IMR-90 (cell line): ENCODE measurements around the gene THRB. TPM values are rescaled to one million over a fixed set of nuclear protein-coding genes. Genes with fewer than 3 reads are reported as not detected.

Experiments
- ATAC-seq: fragments of 200-7000 bp; cut with Tn5 transposase; 2 replicates; pipeline ENCODE4 v1.9.1; 2020; ENCODE audit warnings: low read depth, mild to moderate bottlenecking, moderate library complexity
- BruUV-seq: library from RNA; stranded (reverse); fragments of 400-500 nt; replicated peaks from 2 replicates; lab custom pipeline; 2021; lab: Mats Ljungman, UMichigan
- CTCF ChIA-PET: fragments of 300-600 bp; formaldehyde crosslinking; extraction: SDS; loops from one replicate; lab custom pipeline; 2021; ENCODE audit warnings: antibody characterized with exemption; lab: Yijun Ruan, JAX
- POLR2A ChIA-PET: fragments of 300-600 bp; sonication (Branson Sonifier 250); formaldehyde crosslinking; loops from one replicate; lab custom pipeline; 2022; ENCODE audit warnings: antibody characterized with exemption; ENCODE audit not compliant: unreplicated experiment; lab: Charles Lee
- DNase-seq: peaks from one replicate; pipeline ENCODE4 v3.0.0; 2013
- H2AFZ ChIP-seq: replicated peaks from 2 replicates; pipeline ENCODE3; 2013; ENCODE audit warnings: low read length, mild to moderate bottlenecking; ENCODE audit not compliant: poor library complexity
- H2AK5ac ChIP-seq: 2 replicates; pipeline ENCODE4 v1.6.1; 2013; ENCODE audit warnings: low read depth, low read length, inconsistent platforms
- H2AK9ac ChIP-seq: replicated peaks from 2 replicates; pipeline ENCODE3; 2013; ENCODE audit warnings: mild to moderate bottlenecking, low read depth, low read length, moderate library complexity; ENCODE audit not compliant: poor library complexity
- H2BK120ac ChIP-seq: 2 replicates; pipeline ENCODE4 v1.6.1; 2013; ENCODE audit warnings: low read depth, low read length, inconsistent platforms
- H2BK15ac ChIP-seq: 3 replicates; pipeline ENCODE4 v1.6.1; 2013; ENCODE audit warnings: low read depth, low read length, inconsistent platforms
- H2BK20ac ChIP-seq: 2 replicates; pipeline ENCODE4 v1.6.1; 2013; ENCODE audit warnings: low read depth, mild to moderate bottlenecking, inconsistent platforms, low read length, moderate library complexity
- H2BK5ac ChIP-seq: 2 replicates; pipeline ENCODE4 v1.6.1; 2013; ENCODE audit warnings: mild to moderate bottlenecking, low read depth, low read length, inconsistent platforms; ENCODE audit not compliant: poor library complexity, severe bottlenecking
- H3K14ac ChIP-seq: replicated peaks from 2 replicates; pipeline ENCODE4 v1.6.1; 2013; ENCODE audit warnings: low read depth, low read length, inconsistent platforms
- H3K18ac ChIP-seq: 2 replicates; pipeline ENCODE4 v1.6.1; 2013; ENCODE audit warnings: low read depth, low read length, control low read depth
- H3K23ac ChIP-seq: 2 replicates; pipeline ENCODE4 v1.6.1; 2013; ENCODE audit warnings: low read depth, low read length, inconsistent platforms
- H3K27ac ChIP-seq: 2 replicates; pipeline ENCODE4 v1.5.1; 2013; ENCODE audit warnings: mild to moderate bottlenecking, control low read depth, low read length; ENCODE audit not compliant: insufficient read depth
- H3K27me3 ChIP-seq: 2 replicates; pipeline ENCODE4 v1.6.1; 2013; ENCODE audit warnings: low read length; ENCODE audit not compliant: control insufficient read depth, insufficient read depth
- H3K36me3 ChIP-seq: 2 replicates; pipeline ENCODE4 v1.6.1; 2013; ENCODE audit warnings: low read length, mixed read lengths; ENCODE audit not compliant: control insufficient read depth, insufficient read depth
- H3K4ac ChIP-seq: 2 replicates; pipeline ENCODE4 v1.6.1; 2013; ENCODE audit warnings: low read depth, low read length, inconsistent platforms
- H3K4me1 ChIP-seq: 2 replicates; pipeline ENCODE4 v1.6.1; 2013; ENCODE audit warnings: low read length, mixed read lengths; ENCODE audit not compliant: control insufficient read depth, insufficient read depth
- H3K4me2 ChIP-seq: 2 replicates; pipeline ENCODE4 v1.6.1; 2013; ENCODE audit warnings: low read depth, mild to moderate bottlenecking, control low read depth, low read length, moderate library complexity
- H3K4me3 ChIP-seq: 2 replicates; pipeline ENCODE4 v1.5.1; 2013; ENCODE audit warnings: low read depth, mild to moderate bottlenecking, control low read depth, low read length, moderate library complexity; ENCODE audit not compliant: insufficient read depth
- H3K56ac ChIP-seq: 2 replicates; pipeline ENCODE4 v1.6.1; 2013; ENCODE audit warnings: low read length, inconsistent platforms; ENCODE audit not compliant: insufficient read depth; ENCODE audit errors: extremely low read depth
- H3K79me1 ChIP-seq, 2 experiments: 2 replicates each; pipeline ENCODE4 v1.6.1; 2013; ENCODE audit warnings: low read length in 2 of 2, inconsistent platforms in 1 of 2, low read depth in 1 of 2
- H3K9ac ChIP-seq: 2 replicates; pipeline ENCODE4 v1.6.1; 2013; ENCODE audit warnings: low read depth, low read length, control low read depth
- H3K9me1 ChIP-seq: 2 replicates; pipeline ENCODE4 v1.6.1; 2013; ENCODE audit warnings: low read length, inconsistent platforms; ENCODE audit not compliant: insufficient read depth
- H3K9me3 ChIP-seq: 2 replicates; pipeline ENCODE4 v1.6.1; 2013; ENCODE audit warnings: low read length; ENCODE audit not compliant: control insufficient read depth, insufficient read depth
- H4K20me1 ChIP-seq: 2 replicates; pipeline ENCODE4 v1.6.1; 2013; ENCODE audit warnings: low read length, inconsistent platforms; ENCODE audit not compliant: insufficient read depth
- H4K5ac ChIP-seq: 2 replicates; pipeline ENCODE4 v1.6.1; 2013; ENCODE audit warnings: mild to moderate bottlenecking, low read depth, low read length, control low read depth
- H4K8ac ChIP-seq, 2 experiments: 2 replicates each; pipeline ENCODE4 v1.6.1; 2013; ENCODE audit warnings: low read depth in 2 of 2, low read length in 2 of 2, control low read depth in 1 of 2, inconsistent platforms in 1 of 2
- H4K91ac ChIP-seq: 2 replicates; pipeline ENCODE4 v1.6.1; 2013; ENCODE audit warnings: low read depth, low read length, inconsistent platforms; ENCODE audit not compliant: insufficient read depth
- BHLHE40 ChIP-seq: fragments of 150-350 bp; IDR thresholded peaks from 2 replicates; pipeline ENCODE4 v1.6.1; 2016; ENCODE audit warnings: mild to moderate bottlenecking, low read depth, low read length
- CEBPB ChIP-seq: IDR thresholded peaks from 2 replicates; pipeline ENCODE4 v1.6.1; 2012; ENCODE audit warnings: low read depth, low read length, improper control_type of control experiment
- CHD1 ChIP-seq: IDR thresholded peaks from 2 replicates; pipeline ENCODE4 v1.6.1; 2012; ENCODE audit warnings: low read depth, low read length, improper control_type of control experiment
- FOS ChIP-seq: fragments of 150-350 bp; IDR thresholded peaks from 2 replicates; pipeline ENCODE4 v1.6.1; 2016; ENCODE audit warnings: low read depth, low read length
- MAFK ChIP-seq: IDR thresholded peaks from 2 replicates; pipeline ENCODE4 v1.6.1; 2012; ENCODE audit warnings: low read depth, low read length, improper control_type of control experiment
- MAZ ChIP-seq: IDR thresholded peaks from 2 replicates; pipeline ENCODE4 v1.6.1; 2012; ENCODE audit warnings: low read depth, mild to moderate bottlenecking, low read length, improper control_type of control experiment, moderate library complexity, borderline replicate concordance
- MXI1 ChIP-seq: IDR thresholded peaks from 2 replicates; pipeline ENCODE4 v1.6.1; 2012; ENCODE audit warnings: low read depth, mild to moderate bottlenecking, low read length, moderate library complexity, borderline replicate concordance
- NFE2L2 ChIP-seq: fragments of 150-350 bp; IDR thresholded peaks from 2 replicates; pipeline ENCODE4 v1.6.1; 2016; ENCODE audit warnings: low read depth, mild to moderate bottlenecking, low read length
- POLR2A ChIP-seq: IDR thresholded peaks from 2 replicates; pipeline ENCODE4 v1.6.1; 2012; ENCODE audit warnings: mild to moderate bottlenecking, low read depth, low read length
- RAD21 ChIP-seq: IDR thresholded peaks from 2 replicates; pipeline ENCODE4 v1.6.1; 2012; ENCODE audit warnings: low read length, improper control_type of control experiment
- RCOR1 ChIP-seq: IDR thresholded peaks from 2 replicates; pipeline ENCODE4 v1.6.1; 2012; ENCODE audit warnings: mild to moderate bottlenecking, low read length, improper control_type of control experiment; ENCODE audit not compliant: insufficient replicate concordance
- RFX5 ChIP-seq: IDR thresholded peaks from 2 replicates; pipeline ENCODE4 v1.8.0; 2012; ENCODE audit warnings: low read depth, mild to moderate bottlenecking, low read length, moderate library complexity
- SMC3 ChIP-seq: fragments of 150-350 bp; IDR thresholded peaks from 2 replicates; pipeline ENCODE4 v1.6.1; 2016; ENCODE audit warnings: low read depth, mild to moderate bottlenecking, antibody characterized with exemption, low read length, moderate library complexity
- WGBS, 2 experiments: methylation state at CpG; one replicate each; pipeline versions ENCODE4 v1.1.5 to v1.1.7; 2013; ENCODE audit warnings: missing lambda C conversion rate in 2 of 2; ENCODE audit not compliant: insufficient read length in 1 of 2; ENCODE audit errors: extremely low coverage in 2 of 2; 5-methylcytosine and 5-hydroxymethylcytosine counted together
- dilution Hi-C: fragments of 300-500 bp; cut with HindIII; formaldehyde crosslinking; loops from one replicate; pipeline ENCODE4 v1.14.3; 2018; ENCODE audit warnings: low sequenced_read_pairs; ENCODE audit not compliant: unreplicated experiment
- in situ Hi-C: fragments of 300-500 bp; cut with MboI; formaldehyde crosslinking; loops from 3 replicates; pipeline ENCODE4 v1.14.3; 2019; ENCODE audit warnings: low sequenced_read_pairs, inconsistent platforms, mixed read lengths
- intact Hi-C: fragments of 100-400 bp; cut with micrococcal nuclease; formaldehyde crosslinking; loops from 2 replicates; pipeline ENCODE4 v1.10.0; 2022
- polyA plus RNA-seq, 3 experiments: library from polyadenylated mRNA; depleted of rRNA; stranded (reverse); fragments of >200 nt; gene quantifications; 2 replicates each; pipeline ENCODE4 v1.2.3, GENCODE V29; 2012; ENCODE audit warnings: low replicate concordance in 1 of 3
- total RNA-seq: library from RNA; depleted of rRNA; stranded (reverse); fragments of >200 nt; gene quantifications from 2 replicates; pipeline ENCODE4 v1.2.3, GENCODE V29; 2012
- TF ChIP-seq, protein P1 (sequence below): fragments of 150-350 bp; IDR thresholded peaks from 2 replicates; pipeline ENCODE4 v1.6.1; 2017; ENCODE audit warnings: mild to moderate bottlenecking, antibody characterized with exemption, low read length, low read depth
- TF ChIP-seq, protein P2 (sequence below): fragments of 150-350 bp; IDR thresholded peaks from 2 replicates; pipeline ENCODE4 v1.6.1; 2016; ENCODE audit warnings: low read depth, mild to moderate bottlenecking, low read length, moderate library complexity, borderline replicate concordance
- TF ChIP-seq, protein P3 (sequence below): conservative IDR thresholded peaks from 2 replicates; pipeline ENCODE4 v1.5.1; 2012; ENCODE audit warnings: mild to moderate bottlenecking, low read depth, low read length, improper control_type of control experiment

Gene THRB
- total and polyA plus RNA-seq, 2 of the 4 experiments (the other 2 are of a cell fraction): under 0.01 TPM; not detected in 1

DNA sequence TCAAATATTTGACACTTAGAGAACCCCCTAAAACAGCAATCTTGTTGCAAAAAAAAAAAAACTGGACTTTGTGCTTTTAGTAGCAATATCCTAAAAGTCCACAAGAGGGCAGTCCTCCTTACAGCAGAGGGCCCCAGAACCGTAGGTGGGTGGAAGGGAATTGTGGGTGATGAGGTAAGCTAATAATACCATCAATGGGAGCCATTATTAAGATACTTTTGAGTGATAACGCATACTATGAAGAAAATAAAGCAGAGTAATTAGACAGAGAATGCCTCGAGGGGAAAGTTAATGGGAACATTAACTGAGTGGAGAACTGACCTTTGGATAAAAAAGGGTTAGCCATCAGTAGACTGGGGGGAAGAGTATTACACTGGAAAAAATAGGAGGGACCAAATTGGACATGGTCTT is 229.9 kb downstream of the THRB start:
- peaks cover 20% of the 10 kb centered on the region for H3K27me3 ChIP-seq
- BruUV-seq: no TSS peak
- ATAC-seq (peak; percentile 63), DNase-seq (peak; percentile 32)
- no peak overlapping the region for H3K56ac ChIP-seq
- no peak overlapping the region for H3K27ac ChIP-seq
- H3K4me3 ChIP-seq: no peak overlapping the region
- no peak overlapping the region for H3K4ac ChIP-seq
- no peak overlapping the region for H2AK9ac ChIP-seq
- no peaks in the 10 kb centered on the region for H3K79me1 ChIP-seq
- H2BK5ac ChIP-seq: no peak overlapping the region
- dilution Hi-C loops: no loop called here
- no peak overlapping the region for H3K23ac ChIP-seq
- no peaks in the 10 kb centered on the region for H4K20me1 ChIP-seq
- in situ Hi-C loops: loop anchor here (25.0 kb wide), 1 partner anchor 1323 kb away; no protein-coding TSS in a partner anchor
- TF ChIP-seq CEBPB (no peak), POLR2A (no peak), MXI1 (no peak), FOS (no peak), RCOR1 (no peak), BHLHE40 (no peak), SMC3 (peak; percentile 58), RFX5 (no peak), MAFK (no peak), NFE2L2 (no peak), RAD21 (peak; percentile 59), MAZ (no peak), CHD1 (no peak)
- TF ChIP-seq, protein P1, sequence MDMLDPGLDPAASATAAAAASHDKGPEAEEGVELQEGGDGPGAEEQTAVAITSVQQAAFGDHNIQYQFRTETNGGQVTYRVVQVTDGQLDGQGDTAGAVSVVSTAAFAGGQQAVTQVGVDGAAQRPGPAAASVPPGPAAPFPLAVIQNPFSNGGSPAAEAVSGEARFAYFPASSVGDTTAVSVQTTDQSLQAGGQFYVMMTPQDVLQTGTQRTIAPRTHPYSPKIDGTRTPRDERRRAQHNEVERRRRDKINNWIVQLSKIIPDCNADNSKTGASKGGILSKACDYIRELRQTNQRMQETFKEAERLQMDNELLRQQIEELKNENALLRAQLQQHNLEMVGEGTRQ: no peak
- TF ChIP-seq, protein P2, sequence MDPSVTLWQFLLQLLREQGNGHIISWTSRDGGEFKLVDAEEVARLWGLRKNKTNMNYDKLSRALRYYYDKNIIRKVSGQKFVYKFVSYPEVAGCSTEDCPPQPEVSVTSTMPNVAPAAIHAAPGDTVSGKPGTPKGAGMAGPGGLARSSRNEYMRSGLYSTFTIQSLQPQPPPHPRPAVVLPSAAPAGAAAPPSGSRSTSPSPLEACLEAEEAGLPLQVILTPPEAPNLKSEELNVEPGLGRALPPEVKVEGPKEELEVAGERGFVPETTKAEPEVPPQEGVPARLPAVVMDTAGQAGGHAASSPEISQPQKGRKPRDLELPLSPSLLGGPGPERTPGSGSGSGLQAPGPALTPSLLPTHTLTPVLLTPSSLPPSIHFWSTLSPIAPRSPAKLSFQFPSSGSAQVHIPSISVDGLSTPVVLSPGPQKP: no peak
- TF ChIP-seq, protein P3, sequence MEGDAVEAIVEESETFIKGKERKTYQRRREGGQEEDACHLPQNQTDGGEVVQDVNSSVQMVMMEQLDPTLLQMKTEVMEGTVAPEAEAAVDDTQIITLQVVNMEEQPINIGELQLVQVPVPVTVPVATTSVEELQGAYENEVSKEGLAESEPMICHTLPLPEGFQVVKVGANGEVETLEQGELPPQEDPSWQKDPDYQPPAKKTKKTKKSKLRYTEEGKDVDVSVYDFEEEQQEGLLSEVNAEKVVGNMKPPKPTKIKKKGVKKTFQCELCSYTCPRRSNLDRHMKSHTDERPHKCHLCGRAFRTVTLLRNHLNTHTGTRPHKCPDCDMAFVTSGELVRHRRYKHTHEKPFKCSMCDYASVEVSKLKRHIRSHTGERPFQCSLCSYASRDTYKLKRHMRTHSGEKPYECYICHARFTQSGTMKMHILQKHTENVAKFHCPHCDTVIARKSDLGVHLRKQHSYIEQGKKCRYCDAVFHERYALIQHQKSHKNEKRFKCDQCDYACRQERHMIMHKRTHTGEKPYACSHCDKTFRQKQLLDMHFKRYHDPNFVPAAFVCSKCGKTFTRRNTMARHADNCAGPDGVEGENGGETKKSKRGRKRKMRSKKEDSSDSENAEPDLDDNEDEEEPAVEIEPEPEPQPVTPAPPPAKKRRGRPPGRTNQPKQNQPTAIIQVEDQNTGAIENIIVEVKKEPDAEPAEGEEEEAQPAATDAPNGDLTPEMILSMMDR: peak; percentile 65
- no peak overlapping the region for H4K91ac ChIP-seq
- no peak overlapping the region for H3K4me2 ChIP-seq
- intact Hi-C loops: loop anchor here (1.0 to 10.0 kb wide), 3 partner anchors 265 to 1330 kb away; no protein-coding TSS in a partner anchor
- CTCF ChIA-PET: interaction anchor here (0.7 to 1.2 kb wide), 5 partner anchors 22 to 1329 kb away, joined by 3 to 4 read pairs (median 3); no protein-coding TSS in a partner anchor
- H2AFZ ChIP-seq: no peak overlapping the region
- no peak overlapping the region for H3K18ac ChIP-seq
- H3K9me3 ChIP-seq: no peaks in the 10 kb centered on the region
- no peak overlapping the region for H4K8ac ChIP-seq
- H3K9ac ChIP-seq: no peak overlapping the region
- H3K4me1 ChIP-seq: no peaks in the 10 kb centered on the region
- H2BK120ac ChIP-seq: no peak overlapping the region
- 100% methylated on average over 1 of the region's 3 CpGs; no CpG with 5 or more reads in 1 of the 2 experiments for WGBS, 2 experiments
- POLR2A ChIA-PET: no interaction called here
- no peaks in the 10 kb centered on the region for H3K9me1 ChIP-seq
- H2BK20ac ChIP-seq: no peak overlapping the region
- no peak overlapping the region for H4K5ac ChIP-seq
- H2BK15ac ChIP-seq: no peak overlapping the region
- H3K14ac ChIP-seq: no peak overlapping the region
- no peaks in the 10 kb centered on the region for H3K36me3 ChIP-seq
- no peak overlapping the region for H2AK5ac ChIP-seq
